ENCODE results near the gene KHSRP.

GRCh38 chr19:6472713-6473112 is 48.1 kb upstream of the KHSRP start:
- TF ChIP-seq CTCF (conservative IDR thresholded peaks at IDR 0.05) (no peak), EZH2 (IDR thresholded peaks at IDR 0.05; ENCODE audit: low read depth) (no peak)
